ENCODE results near the gene DNMT1.

The DNMT1 gene

GRCh38 chr19:10092648-10093294 is 102.0 kb downstream of the DNMT1 start:
- no peak for DNase-seq

DNA sequence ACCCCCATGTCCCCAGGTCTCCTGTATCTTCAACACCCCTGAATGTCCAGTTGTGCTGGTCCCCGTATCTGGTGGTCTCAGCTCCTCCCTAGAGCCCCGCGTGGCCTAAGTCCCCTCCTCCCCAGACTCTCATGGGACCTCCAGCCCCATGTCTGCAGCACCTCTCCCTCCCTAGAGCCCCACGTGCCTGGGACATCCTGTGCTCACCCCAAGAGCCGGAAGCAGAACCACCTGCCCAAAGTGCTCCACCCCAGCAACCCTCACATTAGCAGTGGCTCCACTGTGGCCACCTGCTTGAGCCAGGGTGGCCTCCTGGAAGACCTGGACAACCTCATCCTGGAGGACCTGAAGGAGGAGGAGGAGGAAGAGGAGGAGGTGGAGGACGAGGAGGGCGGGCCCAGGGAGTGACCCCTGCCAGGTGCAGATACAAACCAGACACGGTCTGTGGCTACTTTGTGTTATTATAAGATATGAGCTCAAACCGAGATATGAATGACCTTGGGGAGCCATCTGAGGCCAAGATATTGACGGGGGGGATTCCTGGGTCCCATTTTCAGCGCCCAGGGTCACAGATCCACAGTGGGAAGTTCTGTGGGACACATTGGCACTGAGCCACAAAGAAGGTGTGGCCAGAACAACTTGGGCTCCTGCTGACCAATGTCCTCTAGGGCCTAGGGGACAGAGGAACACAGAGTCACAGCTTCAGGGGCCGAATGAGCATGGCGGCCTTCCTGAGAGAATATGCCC is 102.7 kb downstream of the DNMT1 start:
- DNase-seq: no peak

- no peak for DNase-seq
Measured at GRCh38 chr19:10091370-10091687, 103.4 kb downstream of the DNMT1 start.

DNA sequence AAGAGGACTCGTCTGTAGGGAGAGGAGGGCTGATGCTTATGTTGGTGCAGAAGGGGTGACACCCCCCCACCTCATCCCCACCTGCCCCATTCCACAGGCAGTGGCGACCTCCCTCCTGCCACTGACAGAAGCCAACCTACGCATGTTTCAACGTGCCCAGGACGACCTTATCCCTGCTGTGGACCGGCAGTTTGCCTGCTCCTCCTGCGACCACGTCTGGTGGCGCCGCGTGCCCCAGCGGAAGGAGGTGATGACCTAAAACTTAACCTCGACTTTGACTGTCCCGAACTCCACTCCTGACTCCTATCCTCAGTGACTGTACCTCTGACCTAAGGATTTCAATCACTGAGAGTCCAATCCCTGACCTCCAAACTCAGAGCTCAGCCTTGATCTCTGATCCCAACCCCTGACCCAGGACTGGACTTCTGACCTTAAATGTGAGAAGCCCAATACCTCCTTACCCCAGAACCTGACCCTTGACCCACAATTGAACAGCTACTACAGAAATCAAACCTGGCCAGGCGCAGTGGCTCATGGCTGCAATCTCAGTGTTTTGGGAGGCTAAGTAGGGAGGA is 104.9 kb downstream of the DNMT1 start:
- DNase-seq: no peak

- DNase-seq: no peak
Measured at GRCh38 chr19:10088949-10089554, 105.7 kb downstream of the DNMT1 start.

DNA sequence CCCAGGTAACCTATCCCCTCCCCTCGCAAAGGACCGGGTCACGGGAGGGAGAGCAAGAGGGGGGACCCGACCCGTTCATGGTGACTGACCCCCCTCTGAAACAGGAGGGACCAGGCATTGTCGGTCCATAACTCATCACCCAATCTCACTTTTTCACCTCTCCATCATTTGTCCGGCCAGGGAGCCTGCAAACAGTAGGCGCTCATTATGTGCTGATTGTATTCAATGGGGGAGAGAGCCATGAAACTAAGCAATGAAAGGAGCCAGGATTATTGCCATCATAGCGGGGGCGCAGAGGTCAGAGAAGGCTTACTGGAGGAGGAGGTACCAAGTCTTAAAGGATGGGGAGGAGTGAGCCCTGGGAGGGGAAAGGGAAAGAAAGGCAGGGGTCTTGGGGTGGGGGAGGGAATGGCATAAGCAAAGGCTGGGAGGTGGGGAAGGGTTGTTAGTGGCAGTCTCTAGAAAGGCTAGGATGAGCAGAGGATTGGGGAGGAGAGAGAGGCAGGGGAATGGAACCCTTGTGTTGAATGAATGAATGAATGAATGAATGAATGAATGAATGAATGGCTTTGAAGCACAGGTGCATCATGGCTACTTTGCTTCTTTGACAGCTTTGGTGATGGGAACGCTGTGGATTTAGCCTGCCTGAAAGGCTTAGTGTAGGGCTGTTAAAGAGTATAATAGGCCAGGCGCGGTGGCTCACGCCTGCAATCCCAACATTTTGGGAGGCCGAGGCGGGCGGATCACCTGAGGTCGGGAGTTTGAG is 107.3 kb downstream of the DNMT1 start:
- no peak for DNase-seq

DNA sequence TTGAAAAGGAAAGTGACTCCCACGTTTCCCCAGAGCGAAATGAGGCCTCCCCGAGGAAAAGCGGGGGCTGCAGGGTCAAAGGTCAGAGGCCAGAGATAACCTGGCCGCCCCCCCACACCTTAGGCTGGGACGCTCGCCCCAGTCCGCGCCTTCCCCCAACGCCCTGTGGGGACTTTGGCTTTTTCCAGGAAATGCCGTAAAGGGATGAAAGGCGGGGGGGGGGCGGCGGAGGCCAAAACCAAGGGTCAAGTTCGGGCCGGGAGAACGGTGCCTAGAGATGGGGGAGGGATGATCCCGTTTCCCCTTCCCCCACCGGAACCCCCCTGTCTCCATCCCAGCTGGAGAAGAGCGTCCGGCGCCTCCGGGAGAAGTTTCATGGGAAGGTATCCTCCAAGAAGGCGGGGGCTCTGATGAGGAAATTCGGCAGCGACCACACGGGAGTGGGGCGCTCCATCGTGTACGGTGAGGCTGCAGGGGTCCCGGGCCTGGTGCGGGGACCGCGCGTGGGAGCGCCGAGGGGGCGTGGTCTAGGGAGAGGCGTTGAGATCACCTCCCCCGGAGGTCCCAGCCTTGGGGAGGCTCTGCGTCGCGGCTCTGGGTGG is 108.1 kb downstream of the DNMT1 start:
- peak in 2 of 4 experiments; percentile 14 to 29 for DNase-seq

DNA sequence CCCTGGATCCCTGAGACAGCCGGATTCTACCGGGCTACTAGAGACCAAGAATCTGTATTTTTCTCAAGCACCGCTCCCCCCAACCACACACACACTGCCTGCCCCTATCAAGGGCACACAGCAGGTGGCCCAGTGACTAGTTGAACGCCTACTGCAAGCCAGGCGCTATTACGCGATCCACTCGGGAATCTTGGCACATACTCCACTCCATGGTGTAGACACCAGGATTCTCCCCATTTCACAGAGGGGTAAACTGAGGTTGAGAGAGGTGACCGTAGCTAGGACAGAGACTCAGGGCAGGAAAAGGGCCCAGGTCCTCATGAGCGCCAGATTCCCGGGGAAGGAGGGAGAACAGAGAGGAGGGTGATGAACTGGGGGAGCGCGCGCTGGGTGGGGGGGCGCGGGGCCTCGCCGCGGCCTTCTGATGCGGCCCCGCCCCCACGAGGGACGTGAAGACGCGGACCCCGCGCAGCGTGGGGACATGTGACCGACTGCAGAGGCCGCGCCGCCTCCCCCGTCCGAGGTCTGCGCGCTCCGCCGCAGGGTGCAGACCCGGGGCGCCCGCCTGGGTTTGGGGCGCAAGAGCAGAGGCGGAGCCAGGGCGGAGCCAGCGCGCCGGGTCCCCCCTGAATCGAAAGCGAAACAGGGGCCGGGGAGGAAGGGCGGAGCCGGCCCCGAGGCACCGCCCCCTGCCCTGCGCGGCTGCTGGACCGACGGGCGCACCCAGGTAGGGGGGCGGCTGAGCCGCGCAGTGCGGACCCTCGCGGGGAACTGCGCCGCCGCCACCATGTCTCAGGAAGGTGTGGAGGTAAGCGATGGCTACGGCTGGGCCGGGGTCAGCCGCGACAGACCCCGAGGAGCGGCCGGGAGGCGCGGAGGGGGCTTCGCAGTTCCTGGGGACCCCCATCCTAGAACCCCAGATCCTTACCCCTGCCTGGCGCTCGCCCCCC is 108.8 kb downstream of the DNMT1 start, which contains the start of gene SHFL:
Gene SHFL, plus strand, starts transcription at position 677 of the 950 bp plus-strand sequence. Its CDS starts 111 bp downstream, at position 788.
- peak; percentile 74 to 90 (median 80) for DNase-seq

DNA sequence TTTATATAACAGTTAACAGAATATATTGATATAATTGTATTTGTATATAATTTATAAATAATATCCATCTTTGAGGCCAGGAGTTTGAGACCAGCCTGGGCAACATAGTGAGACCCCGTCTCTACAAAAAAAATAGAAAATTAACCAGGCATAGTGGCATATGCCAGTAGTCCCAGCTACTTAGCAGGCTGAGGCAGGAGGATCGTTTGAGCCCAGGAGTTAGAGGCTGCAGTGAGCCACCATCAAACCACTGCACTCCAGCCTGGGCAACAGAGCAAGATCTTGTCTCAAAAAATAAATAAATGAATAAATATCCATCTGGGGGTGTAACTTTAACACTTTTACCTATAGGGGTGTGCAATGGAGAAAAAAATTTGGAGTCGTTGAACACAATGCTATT is 110.0 kb downstream of the DNMT1 start:
- DNase-seq: no peak

DNA sequence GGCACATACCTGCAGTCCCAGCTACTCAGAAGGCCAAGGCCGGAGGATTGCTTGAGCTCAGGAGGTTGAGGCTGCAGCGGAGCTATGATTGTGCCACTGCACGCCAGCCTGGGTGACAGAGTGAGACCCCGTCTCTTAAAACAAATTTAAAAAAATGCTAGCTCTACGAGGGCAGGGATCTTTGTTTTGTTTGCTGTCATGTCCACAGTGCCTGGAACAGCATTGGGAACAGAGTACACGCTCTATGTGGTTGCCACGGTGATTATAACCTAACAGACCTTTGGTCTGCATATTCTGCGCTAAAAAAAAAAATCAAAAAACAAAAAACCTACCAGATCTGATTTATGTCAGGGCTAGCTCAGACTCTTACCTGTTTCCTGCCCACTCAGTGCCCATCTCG is 110.8 kb downstream of the DNMT1 start:
- no peak for DNase-seq

All from suppressor macrophage (primary cell).